NCI-H82 treated with DMSO at 0.1 percent for 48 hours (cell line): ENCODE measurements around the gene RPS21.
A peak's percentile ranks its signal among the peaks of the same experiment; 100 is the strongest.

ENCODE experiments used
- DNase-seq: peaks from one replicate; lab custom pipeline; 2025; ENCODE audit not compliant: unreplicated experiment; lab: John Stamatoyannopoulos, UW

The RPS21 gene

GRCh38 chr20:62409931-62410745 lies 23.2 kb downstream of the RPS21 start:
- DNase-seq: peak; percentile 22

GRCh38 chr20:62410746-62411478 lies 24.0 kb downstream of the RPS21 start:
- DNase-seq: no peak

GRCh38 chr20:62411479-62412193 lies 24.7 kb downstream of the RPS21 start:
- DNase-seq: no peak

GRCh38 chr20:62412194-62413024 lies 25.5 kb downstream of the RPS21 start:
- DNase-seq: no peak

- DNase-seq: no peak
Measured at GRCh38 chr20:62413025-62413570, 26.2 kb downstream of the RPS21 start.

- no peak for DNase-seq
Measured at GRCh38 chr20:62413896-62414481, 27.1 kb downstream of the RPS21 start.

DNA sequence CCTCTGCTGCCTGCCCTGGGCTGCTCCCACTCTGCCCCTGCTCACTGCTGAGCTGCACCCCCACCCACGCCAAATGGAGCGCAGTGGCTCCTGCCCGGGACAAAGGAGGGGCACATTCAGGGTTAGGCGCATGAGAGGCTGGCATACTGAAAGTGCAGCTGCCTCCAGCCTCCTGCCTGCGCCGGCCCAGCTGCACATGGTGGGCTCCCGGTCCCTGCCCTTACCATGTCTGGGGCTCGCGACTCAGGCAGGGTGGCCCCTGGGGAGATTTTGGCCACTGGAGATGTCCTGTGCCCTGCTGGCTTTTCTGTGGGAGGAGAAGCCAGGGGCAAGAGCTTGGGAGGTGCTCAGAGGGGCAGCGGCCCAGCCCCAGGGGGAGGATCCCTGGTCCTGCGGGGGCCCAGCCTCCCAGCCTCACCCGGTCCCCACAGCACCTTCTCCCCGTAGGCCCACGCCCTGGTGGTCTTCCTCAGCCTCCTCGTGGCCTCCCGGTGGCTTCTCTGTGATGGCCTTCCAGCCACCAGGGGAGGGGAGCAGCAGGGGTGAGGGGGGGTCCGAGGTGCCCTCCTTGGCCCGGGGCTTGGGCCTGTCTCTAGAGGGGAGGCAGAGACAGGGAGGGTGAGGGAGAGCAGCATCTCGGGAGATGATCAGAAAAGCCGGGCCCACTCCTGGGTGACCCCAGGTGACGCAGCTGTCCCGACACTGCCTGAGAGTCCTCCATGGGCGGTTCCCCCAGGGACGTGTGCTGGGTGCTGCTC lies 28.6 kb downstream of the RPS21 start:
- DNase-seq: no peak

DNA sequence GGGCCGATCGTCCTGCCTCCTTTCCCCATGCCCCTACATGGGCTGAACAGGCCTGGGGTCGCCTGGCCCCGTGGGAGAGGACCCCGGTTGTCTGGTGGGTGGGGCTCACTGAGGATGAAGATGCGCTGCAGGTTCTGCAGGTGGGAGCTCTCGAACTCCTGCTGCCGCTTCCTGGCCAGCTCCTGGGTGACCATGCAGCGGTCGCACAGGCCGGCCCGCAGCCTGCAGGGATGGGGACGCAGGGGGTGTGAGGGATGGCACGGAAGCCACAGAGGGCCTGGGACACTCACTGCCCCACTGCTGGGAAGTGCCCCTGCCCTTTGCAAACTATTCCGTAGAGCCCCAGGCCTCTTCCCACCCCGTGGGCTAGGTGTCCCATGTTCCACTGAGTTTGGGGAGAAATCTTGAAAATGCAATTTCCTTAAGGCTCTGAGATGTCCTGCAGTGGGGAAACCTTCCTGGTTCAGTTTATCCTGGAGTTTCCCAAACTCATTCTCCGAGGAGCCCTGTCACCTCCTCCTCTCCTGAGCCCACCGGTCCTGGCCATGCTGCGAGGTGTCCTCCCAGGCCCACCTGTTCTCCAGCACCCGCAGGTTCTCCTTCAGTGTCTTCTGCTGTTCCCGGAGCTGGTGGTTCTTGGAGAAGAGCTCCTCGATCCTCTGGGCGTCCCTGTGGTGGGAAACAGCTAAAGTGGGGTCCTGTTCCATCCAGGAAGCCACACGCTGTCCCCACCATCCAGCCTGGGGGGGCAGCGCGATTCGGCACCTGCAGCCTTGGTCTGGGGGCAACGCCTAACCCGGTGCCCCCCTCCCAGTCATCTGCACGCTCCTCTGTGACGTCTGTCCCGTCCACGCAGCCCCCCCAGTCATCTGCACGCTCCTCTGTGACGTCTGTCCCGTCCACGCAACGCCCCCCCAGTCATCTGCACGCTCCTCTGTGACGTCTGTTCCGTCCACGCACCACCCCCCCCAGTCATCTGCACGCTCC lies 30.0 kb downstream of the RPS21 start:
- no peak for DNase-seq

- DNase-seq: no peak
Measured at GRCh38 chr20:62417981-62418708, 31.2 kb downstream of the RPS21 start.

DNA sequence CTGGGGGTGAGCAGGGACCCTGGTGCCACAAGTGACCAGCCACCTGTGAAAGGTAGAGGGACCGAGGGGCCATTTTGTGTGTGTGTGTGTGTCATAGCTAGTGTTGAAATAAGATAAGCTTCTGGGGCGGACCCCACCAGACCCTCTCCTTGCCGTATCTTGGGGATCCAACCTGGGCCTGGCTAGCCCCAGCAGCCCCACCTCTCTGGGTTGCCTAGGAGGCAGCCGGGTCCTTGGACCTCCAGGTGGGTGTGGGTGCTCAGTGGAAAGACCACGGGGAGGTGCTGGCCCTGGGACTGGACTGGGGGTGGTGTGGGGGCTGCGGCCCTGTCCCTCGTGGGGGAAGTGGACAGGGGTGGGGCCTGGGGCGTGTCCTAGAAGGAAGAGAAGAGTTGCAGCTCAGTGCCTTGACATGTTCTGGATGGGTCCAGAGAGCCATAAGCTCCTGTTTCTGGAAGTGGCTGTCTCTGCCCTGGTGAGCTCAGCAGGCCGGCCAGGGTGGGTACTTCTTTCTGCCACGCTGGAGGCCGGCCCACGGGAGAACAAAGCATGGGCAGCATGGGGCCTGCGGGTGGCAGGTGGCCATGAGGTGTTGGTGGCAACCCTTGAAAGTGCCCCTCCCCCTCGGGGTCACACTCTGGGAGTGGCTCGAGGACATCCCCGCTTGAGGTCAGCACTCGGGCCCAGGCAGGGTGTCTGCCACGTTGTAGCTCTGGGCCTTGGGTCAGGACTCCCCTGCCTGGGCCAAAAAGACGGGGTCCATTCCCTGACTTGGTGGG lies 32.0 kb downstream of the RPS21 start:
- DNase-seq: no peak

DNA sequence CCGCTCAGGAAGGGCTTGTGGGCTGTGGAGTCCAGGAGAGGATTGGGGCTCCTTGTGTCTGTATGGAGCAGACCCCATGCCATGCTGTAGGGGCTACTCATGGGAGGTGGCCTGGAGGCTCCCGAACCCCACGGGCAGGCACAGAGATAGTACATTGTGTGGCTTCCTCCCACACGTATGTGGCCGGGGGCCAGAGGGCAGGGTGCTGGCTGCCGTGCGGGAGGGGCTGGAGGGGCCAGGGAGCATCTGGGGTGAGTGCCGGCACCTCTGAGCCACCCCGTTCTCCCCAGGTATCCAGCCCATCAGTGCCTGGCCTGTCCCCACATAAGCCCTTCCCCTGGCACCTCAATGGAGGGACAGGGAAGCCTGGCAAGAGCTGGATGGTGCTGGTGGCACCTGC lies 32.9 kb downstream of the RPS21 start:
- no peak for DNase-seq

DNA sequence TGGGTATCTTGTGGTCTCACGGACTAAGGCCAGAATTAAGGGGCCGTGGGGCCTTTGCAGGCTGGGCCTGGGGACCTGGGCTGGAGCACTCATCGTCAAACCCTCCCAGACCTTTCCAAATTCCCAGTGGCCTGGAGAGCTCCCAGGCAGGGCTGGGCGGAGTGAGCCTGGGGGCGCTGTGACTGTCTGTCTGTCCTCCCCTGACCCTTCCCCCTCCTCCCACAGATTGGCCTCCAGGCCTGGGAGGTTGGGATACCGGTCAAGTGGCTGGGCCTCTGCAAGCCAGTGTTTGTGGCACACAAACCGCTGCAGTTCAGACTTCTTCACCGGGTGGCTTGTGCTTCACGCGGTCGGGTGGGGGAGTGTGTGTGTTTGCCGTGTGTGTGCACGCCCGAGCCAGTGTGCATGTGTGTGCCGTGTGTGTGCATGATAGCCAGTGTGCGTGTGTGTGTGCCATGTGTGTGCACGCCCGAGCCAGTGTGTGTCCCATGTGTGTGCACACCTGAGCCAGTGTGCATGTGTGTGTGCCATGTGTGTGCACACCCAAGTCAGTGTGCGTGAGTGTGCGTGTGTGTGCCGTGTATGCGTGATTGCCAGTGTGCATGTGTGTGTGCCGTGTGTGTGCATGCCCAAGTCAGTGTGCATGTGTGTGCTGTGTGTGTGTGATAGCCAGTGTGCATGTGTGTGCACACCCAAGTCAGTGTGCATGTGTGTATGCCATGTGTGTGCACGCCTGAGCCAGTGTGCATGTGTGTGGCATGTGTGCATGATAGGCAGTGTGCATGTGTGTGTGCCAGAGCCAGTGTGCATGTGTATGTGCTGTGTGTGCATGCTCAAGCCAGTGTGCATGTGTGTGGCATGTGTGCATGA lies 34.2 kb downstream of the RPS21 start:
- DNase-seq: no peak

- no peak for DNase-seq
Measured at GRCh38 chr20:62421716-62421990, 34.8 kb downstream of the RPS21 start.

DNA sequence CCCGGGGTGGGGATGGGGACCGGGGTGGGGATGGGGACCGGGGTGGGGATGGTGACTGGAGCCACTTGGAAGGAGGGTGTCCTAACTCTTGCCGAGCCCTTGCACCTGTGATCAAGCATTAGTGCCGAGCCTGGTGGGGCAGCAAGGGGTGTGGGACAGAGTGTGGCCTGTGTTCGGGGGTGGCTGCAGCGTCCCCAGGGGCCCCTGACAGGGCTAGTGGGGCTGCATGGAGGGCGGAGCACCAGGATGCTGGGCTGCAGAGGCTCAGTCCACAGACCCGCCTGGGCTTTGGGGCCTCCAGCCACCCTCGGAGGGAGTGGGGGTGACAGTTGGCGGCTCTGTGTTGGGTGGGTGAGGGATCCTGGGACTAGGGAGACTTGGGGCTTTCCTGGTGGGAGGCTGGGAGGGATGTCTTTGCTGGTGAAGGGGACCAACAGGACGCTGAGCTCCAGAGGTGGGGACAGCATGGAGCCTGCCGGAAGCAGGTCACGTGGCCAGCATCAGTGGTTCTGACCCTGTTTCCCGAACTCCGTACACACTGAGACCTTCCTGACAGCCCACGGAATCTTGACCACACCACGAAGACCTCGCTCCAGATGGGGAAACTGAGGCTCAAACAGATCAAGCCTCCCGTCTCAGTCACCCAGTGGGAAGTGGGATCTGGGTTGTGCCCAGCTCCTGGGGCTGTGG lies 35.9 kb downstream of the RPS21 start:
- no peak for DNase-seq

GRCh38 chr20:62423326-62423706 lies 36.4 kb downstream of the RPS21 start:
- DNase-seq: no peak
